Adrenal gland (tissue), 5 donors: Measurements from ENCODE around the gene GRK6.

Experiments used
- POLR2A ChIP-seq, 2 donors: fragments of 450-650 bp; IDR thresholded peaks; one replicate each; pipeline ENCODE4 v1.6.1; 2017; ENCODE audit warnings: antibody characterized with exemption in 2 of 2, mild to moderate bottlenecking in 2 of 2, moderate library complexity in 1 of 2
- TF ChIP-seq, protein P1 (sequence below), 6 experiments: fragments of 450-650 bp in 4 of 6; fragments of 200-600 bp in 2 of 6; sonication (generic) in 1 of 6; IDR thresholded peaks; 1 replicate in 5 of 6; 2 replicates in 1 of 6; pipeline versions ENCODE4 v1.5.1 to v1.8.0; 2016 to 2021; ENCODE audit warnings: antibody characterized with exemption in 6 of 6, mild to moderate bottlenecking in 2 of 6, moderate library complexity in 1 of 6
- donor health status: DM: no; HTN: no; CAD: no.

DNA sequence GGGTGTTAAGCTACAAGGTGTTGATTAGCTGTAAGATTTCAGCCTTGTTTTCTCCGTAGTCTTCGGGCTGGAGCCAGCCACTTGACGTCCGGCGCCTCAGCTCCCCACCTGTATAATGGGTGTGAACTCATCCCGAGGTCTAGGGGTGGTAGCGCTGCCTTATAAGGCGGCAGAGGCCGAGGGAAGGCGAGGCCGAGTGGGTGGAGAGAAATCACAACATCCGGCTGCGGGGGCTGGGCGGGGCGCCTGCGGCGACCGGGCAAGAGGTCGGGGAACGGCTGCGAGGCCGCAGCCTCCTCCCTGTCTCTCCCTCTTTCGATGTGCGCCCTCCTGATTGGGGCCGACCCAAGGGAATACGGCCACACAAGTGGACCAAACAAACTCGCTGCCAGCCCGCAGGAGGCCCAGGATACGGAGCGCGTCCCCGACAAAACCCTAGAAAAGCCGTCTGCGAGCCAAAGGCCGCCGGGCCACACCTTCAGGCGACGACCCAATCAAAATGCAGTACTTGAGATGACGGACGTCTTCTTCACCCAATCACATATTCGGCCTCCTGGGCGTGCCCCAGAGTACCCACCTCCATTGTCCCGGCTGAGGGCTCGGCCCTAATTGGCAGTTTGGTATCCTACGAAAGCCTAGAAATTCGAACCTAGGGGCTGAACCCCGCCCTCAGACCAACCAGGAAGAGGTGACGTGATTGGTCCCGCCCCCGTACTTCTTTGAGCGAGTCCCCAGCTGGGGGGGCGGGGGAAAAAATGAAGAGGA is 493 bp upstream of the GRK6 start:
- peak; percentile 60 to 66 for TF ChIP-seq POLR2A (IDR thresholded peaks at IDR 0.05)
- TF ChIP-seq, protein P1, sequence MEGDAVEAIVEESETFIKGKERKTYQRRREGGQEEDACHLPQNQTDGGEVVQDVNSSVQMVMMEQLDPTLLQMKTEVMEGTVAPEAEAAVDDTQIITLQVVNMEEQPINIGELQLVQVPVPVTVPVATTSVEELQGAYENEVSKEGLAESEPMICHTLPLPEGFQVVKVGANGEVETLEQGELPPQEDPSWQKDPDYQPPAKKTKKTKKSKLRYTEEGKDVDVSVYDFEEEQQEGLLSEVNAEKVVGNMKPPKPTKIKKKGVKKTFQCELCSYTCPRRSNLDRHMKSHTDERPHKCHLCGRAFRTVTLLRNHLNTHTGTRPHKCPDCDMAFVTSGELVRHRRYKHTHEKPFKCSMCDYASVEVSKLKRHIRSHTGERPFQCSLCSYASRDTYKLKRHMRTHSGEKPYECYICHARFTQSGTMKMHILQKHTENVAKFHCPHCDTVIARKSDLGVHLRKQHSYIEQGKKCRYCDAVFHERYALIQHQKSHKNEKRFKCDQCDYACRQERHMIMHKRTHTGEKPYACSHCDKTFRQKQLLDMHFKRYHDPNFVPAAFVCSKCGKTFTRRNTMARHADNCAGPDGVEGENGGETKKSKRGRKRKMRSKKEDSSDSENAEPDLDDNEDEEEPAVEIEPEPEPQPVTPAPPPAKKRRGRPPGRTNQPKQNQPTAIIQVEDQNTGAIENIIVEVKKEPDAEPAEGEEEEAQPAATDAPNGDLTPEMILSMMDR (IDR thresholded peaks at IDR 0.05): no peak
